ENCODE measurements around the gene NDE1. TPM values are rescaled to one million over a fixed set of nuclear protein-coding genes. Genes with fewer than 3 reads are reported as not detected.

Gene NDE1
- total and polyA plus RNA-seq, 3 experiments from 2014 or later: 55.9 to 123 (median 113) TPM

GRCh38 chr16:15635926-15636325, 14.1 kb upstream of the NDE1 start:
- H3K4me3 Mint-ChIP-seq: peak overlapping the region in 5 of 7 donors; percentile 39 to 68 (median 64)
- H3K9me3 Mint-ChIP-seq: no peaks in the 10 kb centered on the region
- Histone ChIP-seq H3K9me3 (ENCODE audit: low read length) (no peaks in the 10 kb centered on the region), H3K27me3 (ENCODE audit: insufficient read depth, low read length, poor library complexity, severe bottlenecking) (no peaks in the 10 kb centered on the region), H3K36me3 (ENCODE audit: insufficient read depth, low read length) (peaks cover 50% of the 10 kb centered on the region), H3K4me1 (ENCODE audit: insufficient read depth, low read length) (peaks cover 43% of the 10 kb centered on the region), H3K27ac (ENCODE audit: low read depth, low read length) (no peak overlapping the region), H3K4me3 (ENCODE audit: low read length) (no peak overlapping the region)
- H3K36me3 Mint-ChIP-seq: peaks cover 18 to 86% (median 36%) of the 10 kb centered on the region in 3 donors
- peak overlapping the region; percentile 77 to 92 (median 92) for H3K27ac Mint-ChIP-seq
- ChIA-PET CTCF (no interaction called here), POLR2A (no interaction called here)
- DNase-seq: no peak
- H3K27me3 Mint-ChIP-seq: no peaks in the 10 kb centered on the region
- peaks cover 51 to 85% (median 54%) of the 10 kb centered on the region in 3 donors for H3K4me1 Mint-ChIP-seq

- Histone ChIP-seq H3K9me3 (ENCODE audit: low read length) (no peaks in the 10 kb centered on the region), H3K27me3 (ENCODE audit: insufficient read depth, low read length, poor library complexity, severe bottlenecking) (no peaks in the 10 kb centered on the region), H3K4me1 (ENCODE audit: insufficient read depth, low read length) (peaks cover 49% of the 10 kb centered on the region), H3K27ac (ENCODE audit: low read depth, low read length) (peak overlapping the region; percentile 13), H3K4me3 (ENCODE audit: low read length) (peak overlapping the region; percentile 16), H3K36me3 (ENCODE audit: insufficient read depth, low read length) (peaks cover 50% of the 10 kb centered on the region)
- H3K27me3 Mint-ChIP-seq: no peaks in the 10 kb centered on the region
- H3K9me3 Mint-ChIP-seq: no peaks in the 10 kb centered on the region
- H3K4me3 Mint-ChIP-seq: peak overlapping the region; percentile 21 to 68 (median 60)
- DNase-seq: peak in 2 of 5 donors; percentile 20 to 66
- POLR2A ChIA-PET: no interaction called here
- H3K27ac Mint-ChIP-seq: peak overlapping the region; percentile 77 to 92 (median 92)
- CTCF ChIA-PET: no interaction called here
- H3K36me3 Mint-ChIP-seq: peaks cover 18 to 84% (median 34%) of the 10 kb centered on the region in 3 donors
- H3K4me1 Mint-ChIP-seq: peaks cover 56 to 87% (median 58%) of the 10 kb centered on the region in 3 donors
These were observed 13.6 kb upstream of the NDE1 start for GRCh38 chr16:15636392-15636873.

- H3K27me3 ChIP-seq (ENCODE audit: insufficient read depth, low read length, poor library complexity, severe bottlenecking): no peaks in the 10 kb centered on the region
- CTCF ChIA-PET: no interaction called here
- H3K36me3 Mint-ChIP-seq: peaks cover 0 to 68% (median 20%) of the 10 kb centered on the region in 3 donors
These were observed 10.9 kb upstream of the NDE1 start for GRCh38 chr16:15639061-15639568.

GRCh38 chr16:15640966-15641365, 9.1 kb upstream of the NDE1 start:
- Histone ChIP-seq H3K27me3 (ENCODE audit: insufficient read depth, low read length, poor library complexity, severe bottlenecking) (no peaks in the 10 kb centered on the region), H3K4me1 (ENCODE audit: insufficient read depth, low read length) (peaks cover 63% of the 10 kb centered on the region), H3K9me3 (ENCODE audit: low read length) (no peaks in the 10 kb centered on the region), H3K36me3 (ENCODE audit: insufficient read depth, low read length) (peaks cover 13% of the 10 kb centered on the region), H3K27ac (ENCODE audit: low read depth, low read length) (peak overlapping the region; percentile 100), H3K4me3 (ENCODE audit: low read length) (peak overlapping the region; percentile 59)
- Mint-ChIP-seq H3K27ac (peak overlapping the region; percentile 21 to 99 (median 80)), H3K36me3 (peaks cover 0 to 50% (median 17%) of the 10 kb centered on the region in 3 donors), H3K4me1 (peaks cover 54 to 73% (median 63%) of the 10 kb centered on the region in 3 donors), H3K4me3 (peak overlapping the region; percentile 66 to 99 (median 94)), H3K9me3 (no peaks in the 10 kb centered on the region), H3K27me3 (no peaks in the 10 kb centered on the region)
- CTCF ChIA-PET: interaction anchor here (2.4 kb wide), 2 partner anchors 21 to 214 kb away, joined by 8 to 11 read pairs; no protein-coding TSS in a partner anchor
- no peak for DNase-seq
- POLR2A ChIA-PET: no interaction called here

More at GRCh38 chr16:15639061-15639568, 10.9 kb upstream of the NDE1 start:
- no peaks in the 10 kb centered on the region for H3K9me3 ChIP-seq (ENCODE audit: low read length)
- H3K36me3 ChIP-seq (ENCODE audit: insufficient read depth, low read length): peaks cover 30% of the 10 kb centered on the region
- POLR2A ChIA-PET: interaction anchor here (0.6 kb wide), 1 partner anchor 20 kb away, joined by 12 read pairs; no protein-coding TSS in a partner anchor
- H3K9me3 Mint-ChIP-seq: no peaks in the 10 kb centered on the region
- H3K4me1 ChIP-seq (ENCODE audit: insufficient read depth, low read length): peaks cover 65% of the 10 kb centered on the region
- no peak overlapping the region for H3K4me3 ChIP-seq (ENCODE audit: low read length)
- peaks cover 66 to 84% (median 67%) of the 10 kb centered on the region in 3 donors for H3K4me1 Mint-ChIP-seq
- peak in 1 of 5 donors; percentile 46 for DNase-seq
- peak overlapping the region; percentile 37 to 66 (median 46) for H3K4me3 Mint-ChIP-seq
- no peak overlapping the region for H3K27ac ChIP-seq (ENCODE audit: low read depth, low read length)
- peak overlapping the region; percentile 1 to 88 (median 84) for H3K27ac Mint-ChIP-seq
- no peaks in the 10 kb centered on the region for H3K27me3 Mint-ChIP-seq

- peaks cover 9% of the 10 kb centered on the region for H3K36me3 ChIP-seq (ENCODE audit: insufficient read depth, low read length)
- peak overlapping the region; percentile 59 for H3K4me3 ChIP-seq (ENCODE audit: low read length)
- peaks cover 53% of the 10 kb centered on the region for H3K4me1 ChIP-seq (ENCODE audit: insufficient read depth, low read length)
- Mint-ChIP-seq H3K27me3 (no peaks in the 10 kb centered on the region), H3K27ac (peak overlapping the region; percentile 94 to 99 (median 99)), H3K4me3 (peak overlapping the region; percentile 82 to 99 (median 95)), H3K36me3 (peaks cover 0 to 40% (median 10%) of the 10 kb centered on the region in 3 donors), H3K4me1 (peaks cover 45 to 63% (median 53%) of the 10 kb centered on the region in 3 donors), H3K9me3 (no peaks in the 10 kb centered on the region)
- H3K9me3 ChIP-seq (ENCODE audit: low read length): no peaks in the 10 kb centered on the region
- peak overlapping the region; percentile 100 for H3K27ac ChIP-seq (ENCODE audit: low read depth, low read length)
- no peak for DNase-seq
- no peaks in the 10 kb centered on the region for H3K27me3 ChIP-seq (ENCODE audit: insufficient read depth, low read length, poor library complexity, severe bottlenecking)
- ChIA-PET POLR2A (interaction anchor here (0.9 to 2.5 kb wide), 5 partner anchors 9 to 88 kb away, joined by 3 to 16 read pairs (median 12); no protein-coding TSS in a partner anchor), CTCF (interaction anchor here (0.7 to 3.0 kb wide), 12 partner anchors 10 to 216 kb away, joined by 3 to 18 read pairs (median 6); no protein-coding TSS in a partner anchor)
These were observed 8.1 kb upstream of the NDE1 start for GRCh38 chr16:15641753-15642556.

- H3K4me3 ChIP-seq (ENCODE audit: low read length): peak overlapping the region; percentile 59
- ChIA-PET CTCF (interaction anchor here (0.7 to 3.0 kb wide), 17 partner anchors 8 to 217 kb away, joined by 3 to 18 read pairs (median 5); no protein-coding TSS in a partner anchor), POLR2A (interaction anchor here (0.8 to 2.5 kb wide), 6 partner anchors 8 to 87 kb away, joined by 3 to 16 read pairs (median 8); no protein-coding TSS in a partner anchor)
- peaks cover 39 to 56% (median 47%) of the 10 kb centered on the region in 3 donors for H3K4me1 Mint-ChIP-seq
- peak overlapping the region; percentile 97 to 100 (median 99) for H3K27ac Mint-ChIP-seq
- DNase-seq: peak; percentile 72 to 92 (median 78)
- no peaks in the 10 kb centered on the region for H3K27me3 ChIP-seq (ENCODE audit: insufficient read depth, low read length, poor library complexity, severe bottlenecking)
- H3K4me3 Mint-ChIP-seq: peak overlapping the region; percentile 82 to 99 (median 95)
- peak overlapping the region; percentile 100 for H3K27ac ChIP-seq (ENCODE audit: low read depth, low read length)
- H3K36me3 Mint-ChIP-seq: peaks cover 0 to 33% (median 8%) of the 10 kb centered on the region in 3 donors
- peaks cover 4% of the 10 kb centered on the region for H3K36me3 ChIP-seq (ENCODE audit: insufficient read depth, low read length)
- no peaks in the 10 kb centered on the region for H3K9me3 ChIP-seq (ENCODE audit: low read length)
- H3K27me3 Mint-ChIP-seq: no peaks in the 10 kb centered on the region
- H3K9me3 Mint-ChIP-seq: no peaks in the 10 kb centered on the region
- peaks cover 46% of the 10 kb centered on the region for H3K4me1 ChIP-seq (ENCODE audit: insufficient read depth, low read length)
These were observed 7.4 kb upstream of the NDE1 start for GRCh38 chr16:15642557-15643047.

GRCh38 chr16:15643048-15643945, 6.7 kb upstream of the NDE1 start, which contains the start of gene MARF1:
Gene MARF1 (minus strand): TSS chr16:15643154. CDS start chr16:15639233, 3,921 bp downstream.
- peak within 1 kb of the TSS; percentile 94 for H3K4me3 ChIP-seq (ENCODE audit: low read length)
- Mint-ChIP-seq H3K4me3 (peak within 1 kb of the TSS; percentile 82 to 99 (median 95)), H3K4me1 (peaks cover 39 to 49% (median 46%) of the 10 kb centered on the region in 3 donors), H3K9me3 (no peaks in the 10 kb centered on the region), H3K27ac (peak within 1 kb of the TSS; percentile 97 to 100 (median 99)), H3K36me3 (peaks cover 0 to 30% (median 8%) of the 10 kb centered on the region in 3 donors), H3K27me3 (no peaks in the 10 kb centered on the region)
- H3K4me1 ChIP-seq (ENCODE audit: insufficient read depth, low read length): peaks cover 46% of the 10 kb centered on the region
- ChIA-PET POLR2A (interaction anchor here (0.8 to 2.5 kb wide), 7 partner anchors 8 to 86 kb away, joined by 3 to 16 read pairs (median 5); no protein-coding TSS in a partner anchor), CTCF (interaction anchor here (0.9 to 3.0 kb wide), 16 partner anchors 9 to 217 kb away, joined by 3 to 18 read pairs (median 4); no protein-coding TSS in a partner anchor)
- H3K36me3 ChIP-seq (ENCODE audit: insufficient read depth, low read length): peaks cover 2% of the 10 kb centered on the region
- DNase-seq: peak; percentile 99 to 100 (median 99)
- no peaks in the 10 kb centered on the region for H3K27me3 ChIP-seq (ENCODE audit: insufficient read depth, low read length, poor library complexity, severe bottlenecking)
- no peaks in the 10 kb centered on the region for H3K9me3 ChIP-seq (ENCODE audit: low read length)
- H3K27ac ChIP-seq (ENCODE audit: low read depth, low read length): peak within 1 kb of the TSS; percentile 100

Measured in CD8-positive, alpha-beta memory T cell (primary cell).